ENCODE data around the gene PRDX4.
"Not testable (repeated sequence)": the region's sequence is repeated elsewhere in the genome, so short reads cannot be mapped to it uniquely, and the experiment has no call there.

PRDX4 gene

DNA sequence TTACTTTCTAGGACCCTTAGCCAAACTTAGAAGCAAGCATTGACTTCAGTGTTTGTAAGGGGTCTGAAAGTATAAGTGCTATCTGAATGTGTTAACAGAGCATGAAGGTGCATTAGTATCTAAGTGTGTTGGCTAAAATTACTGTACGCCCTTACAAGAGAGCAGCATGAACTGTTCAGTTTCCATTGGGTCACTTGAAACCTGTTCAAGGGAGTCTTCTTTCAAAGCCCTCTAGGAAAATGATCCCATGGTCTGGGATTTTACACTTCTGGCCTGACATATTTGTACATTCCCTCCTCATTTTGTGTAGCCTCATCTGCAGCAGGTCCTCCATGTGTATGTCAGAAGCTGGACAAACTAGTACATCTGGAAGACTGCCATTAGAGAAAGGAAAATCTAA lies 3.2 kb downstream of the PRDX4 start:
- no peaks in the 10 kb centered on the region for H3K27me3 ChIP-seq (ENCODE audit: control insufficient read depth, insufficient read depth, low read length)
- H3K9ac ChIP-seq (ENCODE audit: low read depth, low read length): no peak overlapping the region
- H3K36me3 ChIP-seq (ENCODE audit: control insufficient read depth, insufficient read depth, low read length): peaks cover 54% of the 10 kb centered on the region
- no peak overlapping the region for H3K4me3 ChIP-seq (ENCODE audit: low read depth, low read length)
- H3K4me1 ChIP-seq (ENCODE audit: control insufficient read depth, insufficient read depth, low read length): peaks cover 16% of the 10 kb centered on the region
- no peak overlapping the region for H3K27ac ChIP-seq (ENCODE audit: low read depth, low read length)
- H3K9me3 ChIP-seq (ENCODE audit: control insufficient read depth, insufficient read depth, low read length): no peaks in the 10 kb centered on the region

DNA sequence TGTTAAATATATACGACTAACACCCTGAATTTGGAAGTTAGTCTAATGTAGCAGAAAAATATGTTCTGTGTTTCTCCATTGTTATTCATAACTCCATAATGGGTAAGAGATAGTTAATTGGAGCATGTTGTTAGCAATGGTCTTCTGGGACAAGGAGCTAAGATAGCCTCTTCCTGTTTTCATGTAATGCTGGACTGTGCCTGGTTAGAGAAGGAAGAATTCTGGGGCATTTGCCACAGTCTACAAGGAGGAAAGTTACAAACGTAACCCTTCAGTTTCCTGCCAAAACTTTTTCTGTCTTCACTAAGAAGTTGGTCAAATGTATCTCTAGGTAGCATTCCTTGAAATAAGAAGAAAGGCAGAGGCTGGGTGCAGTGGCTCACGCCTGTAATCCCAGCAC lies 5.8 kb downstream of the PRDX4 start:
- no peaks in the 10 kb centered on the region for H3K9me3 ChIP-seq (ENCODE audit: control insufficient read depth, insufficient read depth, low read length)
- H3K4me3 ChIP-seq (ENCODE audit: low read depth, low read length): no peak overlapping the region
- no peak overlapping the region for H3K27ac ChIP-seq (ENCODE audit: low read depth, low read length)
- no peaks in the 10 kb centered on the region for H3K27me3 ChIP-seq (ENCODE audit: control insufficient read depth, insufficient read depth, low read length)
- no peak overlapping the region for H3K9ac ChIP-seq (ENCODE audit: low read depth, low read length)
- H3K36me3 ChIP-seq (ENCODE audit: control insufficient read depth, insufficient read depth, low read length): peaks cover 79% of the 10 kb centered on the region
- H3K4me1 ChIP-seq (ENCODE audit: control insufficient read depth, insufficient read depth, low read length): peaks cover 6% of the 10 kb centered on the region; the same call in 1 of the 2 replicates

DNA sequence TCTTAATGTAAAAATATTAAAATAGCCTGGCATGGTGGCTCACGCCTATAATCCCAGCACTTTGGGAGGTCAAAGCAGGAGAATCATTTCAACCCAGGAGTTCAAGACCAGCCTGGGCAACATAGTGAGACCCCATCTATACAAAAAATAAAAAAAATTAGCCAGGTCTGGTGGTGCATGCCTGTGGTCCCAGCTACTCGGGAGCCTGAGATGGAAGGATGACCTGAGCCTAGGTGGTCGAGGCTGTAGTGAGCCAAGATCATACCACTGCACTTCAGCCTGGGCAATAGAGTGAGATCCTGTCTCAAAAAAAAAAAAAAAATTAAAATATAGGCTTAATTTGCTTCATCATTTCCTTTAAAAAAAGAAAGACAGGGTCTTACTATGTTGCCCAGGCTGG lies 9.2 kb downstream of the PRDX4 start:
- not testable (repeated sequence) for H3K27me3 ChIP-seq (ENCODE audit: control insufficient read depth, insufficient read depth, low read length); H3K9ac ChIP-seq (ENCODE audit: low read depth, low read length); H3K4me3 ChIP-seq (ENCODE audit: low read depth, low read length); H3K27ac ChIP-seq (ENCODE audit: low read depth, low read length); H3K9me3 ChIP-seq (ENCODE audit: control insufficient read depth, insufficient read depth, low read length); H3K4me1 ChIP-seq (ENCODE audit: control insufficient read depth, insufficient read depth, low read length)
- peaks cover 91% of the 10 kb centered on the region for H3K36me3 ChIP-seq (ENCODE audit: control insufficient read depth, insufficient read depth, low read length)

DNA sequence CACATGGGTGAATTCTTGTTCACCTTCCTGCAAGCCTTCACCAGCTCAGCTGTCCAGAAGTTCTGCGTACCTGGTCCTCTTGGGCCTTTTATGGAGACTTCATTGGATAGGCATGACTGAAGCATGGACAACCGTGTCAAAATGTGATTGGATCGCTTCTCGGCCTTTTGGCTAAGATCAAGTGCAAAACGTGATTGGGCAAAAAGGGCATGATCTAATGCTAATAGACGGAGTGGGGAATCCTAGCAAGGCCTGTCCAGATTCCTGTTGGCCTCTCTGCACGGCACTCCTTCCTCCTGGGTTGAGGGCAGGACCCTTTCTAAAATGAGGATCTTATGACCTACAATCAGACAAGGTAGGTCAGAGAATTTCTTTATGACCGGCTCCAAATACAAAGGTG lies 24.9 kb downstream of the PRDX4 start:
- Histone ChIP-seq H3K4me1 (ENCODE audit: control insufficient read depth, insufficient read depth, low read length) (no peaks in the 10 kb centered on the region), H3K27me3 (ENCODE audit: control insufficient read depth, insufficient read depth, low read length) (no peaks in the 10 kb centered on the region), H3K27ac (ENCODE audit: low read depth, low read length) (no peak overlapping the region), H3K36me3 (ENCODE audit: control insufficient read depth, insufficient read depth, low read length) (no peaks in the 10 kb centered on the region), H3K4me3 (ENCODE audit: low read depth, low read length) (no peak overlapping the region), H3K9me3 (ENCODE audit: control insufficient read depth, insufficient read depth, low read length) (no peaks in the 10 kb centered on the region), H3K9ac (ENCODE audit: low read depth, low read length) (no peak overlapping the region)

DNA sequence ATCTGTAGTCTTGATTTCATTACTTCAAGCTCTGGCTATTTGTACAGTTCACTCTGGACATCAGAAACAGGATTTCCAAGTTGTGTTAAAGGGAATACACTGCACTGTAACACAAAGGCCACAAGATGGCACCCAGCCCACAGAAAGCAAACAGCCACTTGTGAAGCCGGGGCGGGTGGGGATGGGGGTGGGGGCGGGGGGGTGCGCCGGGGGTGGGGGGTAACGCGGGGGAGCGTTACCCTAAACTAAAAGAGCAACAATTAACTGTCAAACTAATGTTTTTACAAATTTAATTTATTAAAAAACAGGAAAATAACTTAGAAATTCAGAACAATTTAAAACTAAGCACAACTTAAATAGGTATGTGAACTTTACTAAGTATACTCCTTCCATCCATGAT lies 27.3 kb downstream of the PRDX4 start:
- Histone ChIP-seq H3K9ac (ENCODE audit: low read depth, low read length) (no peak overlapping the region), H3K9me3 (ENCODE audit: control insufficient read depth, insufficient read depth, low read length) (no peaks in the 10 kb centered on the region), H3K27ac (ENCODE audit: low read depth, low read length) (no peak overlapping the region), H3K4me3 (ENCODE audit: low read depth, low read length) (no peak overlapping the region), H3K4me1 (ENCODE audit: control insufficient read depth, insufficient read depth, low read length) (no peaks in the 10 kb centered on the region), H3K36me3 (ENCODE audit: control insufficient read depth, insufficient read depth, low read length) (no peaks in the 10 kb centered on the region), H3K27me3 (ENCODE audit: control insufficient read depth, insufficient read depth, low read length) (no peaks in the 10 kb centered on the region)

DNA sequence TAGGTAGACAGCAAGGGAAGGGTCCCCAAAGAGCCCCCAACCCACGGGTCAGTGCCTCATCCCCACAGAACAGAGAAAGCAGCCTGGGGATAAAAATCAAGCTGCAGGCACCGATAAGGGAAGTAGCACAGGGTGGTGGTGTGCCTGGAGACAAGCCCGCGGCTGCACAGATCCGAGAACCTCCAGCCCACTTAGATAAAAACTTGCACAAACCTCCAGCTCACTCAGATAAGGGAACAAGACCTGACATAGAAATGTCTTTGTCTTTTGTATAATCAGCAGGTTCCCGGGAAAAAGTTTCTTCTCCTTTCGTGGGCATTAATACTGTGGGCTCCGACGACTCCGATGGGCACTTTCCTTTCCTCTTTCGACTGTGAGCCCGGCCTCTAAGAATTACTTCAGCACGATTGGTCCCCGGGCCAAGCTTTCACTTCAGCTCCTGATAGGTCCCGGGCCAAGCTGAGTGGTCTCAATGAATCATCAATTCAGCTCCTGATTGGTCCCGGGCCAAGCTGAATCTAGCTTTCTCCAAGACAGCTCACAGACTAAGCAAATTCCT lies 32.4 kb downstream of the PRDX4 start:
- Histone ChIP-seq H3K4me3 (ENCODE audit: low read depth, low read length) (no peak overlapping the region), H3K9me3 (ENCODE audit: control insufficient read depth, insufficient read depth, low read length) (no peaks in the 10 kb centered on the region), H3K9ac (ENCODE audit: low read depth, low read length) (no peak overlapping the region), H3K27me3 (ENCODE audit: control insufficient read depth, insufficient read depth, low read length) (no peaks in the 10 kb centered on the region), H3K27ac (ENCODE audit: low read depth, low read length) (no peak overlapping the region), H3K36me3 (ENCODE audit: control insufficient read depth, insufficient read depth, low read length) (peaks cover 24% of the 10 kb centered on the region), H3K4me1 (ENCODE audit: control insufficient read depth, insufficient read depth, low read length) (no peaks in the 10 kb centered on the region)

DNA sequence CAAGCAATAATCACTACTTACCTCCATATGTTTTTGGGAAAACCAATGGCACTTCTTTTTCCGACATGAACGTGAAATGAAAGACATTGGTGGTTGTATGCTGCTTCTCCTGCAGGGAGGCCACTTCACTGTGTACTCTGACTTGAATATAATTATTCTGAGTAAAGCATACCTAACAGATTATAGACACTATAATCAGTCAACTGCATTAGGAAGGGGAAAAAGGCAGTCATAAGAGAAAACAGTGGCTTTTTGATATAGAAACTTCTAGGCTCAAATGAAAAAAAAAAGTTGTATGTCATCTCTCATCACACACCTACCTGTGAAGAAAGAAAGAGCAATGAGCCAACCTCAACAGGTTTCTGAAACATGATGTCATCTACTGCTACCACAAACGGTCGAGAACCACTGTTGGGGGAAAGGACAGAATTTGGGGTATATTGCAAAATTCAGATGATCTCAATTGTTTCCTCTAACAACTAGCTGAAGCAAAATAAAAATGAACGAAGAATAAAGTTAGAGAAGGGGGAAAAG lies 37.4 kb downstream of the PRDX4 start:
- Histone ChIP-seq H3K9me3 (ENCODE audit: control insufficient read depth, insufficient read depth, low read length) (no peaks in the 10 kb centered on the region), H3K4me1 (ENCODE audit: control insufficient read depth, insufficient read depth, low read length) (no peaks in the 10 kb centered on the region), H3K27me3 (ENCODE audit: control insufficient read depth, insufficient read depth, low read length) (no peaks in the 10 kb centered on the region), H3K27ac (ENCODE audit: low read depth, low read length) (no peak overlapping the region), H3K36me3 (ENCODE audit: control insufficient read depth, insufficient read depth, low read length) (peaks cover 53% of the 10 kb centered on the region), H3K9ac (ENCODE audit: low read depth, low read length) (no peak overlapping the region), H3K4me3 (ENCODE audit: low read depth, low read length) (no peak overlapping the region)

DNA sequence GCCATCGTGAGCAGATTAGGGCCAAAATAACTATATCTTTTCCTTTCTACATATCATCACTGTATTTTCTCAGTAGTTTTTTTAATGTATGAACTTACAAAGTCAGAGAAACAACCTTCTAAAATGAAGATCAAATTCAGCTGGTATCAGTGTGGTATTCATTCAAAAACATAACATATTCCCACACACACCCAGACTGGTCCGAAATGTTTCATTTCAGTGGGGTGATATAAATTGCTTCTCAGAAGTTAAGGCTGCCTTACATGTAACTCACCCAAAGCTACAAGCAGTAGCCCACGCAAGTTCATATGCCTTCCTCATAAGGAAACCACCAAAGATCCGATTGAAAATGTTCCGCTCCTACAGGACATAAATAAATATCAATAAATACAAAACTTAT lies 37.9 kb downstream of the PRDX4 start:
- no peaks in the 10 kb centered on the region for H3K9me3 ChIP-seq (ENCODE audit: control insufficient read depth, insufficient read depth, low read length)
- H3K4me3 ChIP-seq (ENCODE audit: low read depth, low read length): no peak overlapping the region
- peaks cover 55% of the 10 kb centered on the region for H3K36me3 ChIP-seq (ENCODE audit: control insufficient read depth, insufficient read depth, low read length)
- H3K9ac ChIP-seq (ENCODE audit: low read depth, low read length): no peak overlapping the region
- H3K4me1 ChIP-seq (ENCODE audit: control insufficient read depth, insufficient read depth, low read length): no peaks in the 10 kb centered on the region
- H3K27ac ChIP-seq (ENCODE audit: low read depth, low read length): no peak overlapping the region
- H3K27me3 ChIP-seq (ENCODE audit: control insufficient read depth, insufficient read depth, low read length): no peaks in the 10 kb centered on the region

DNA sequence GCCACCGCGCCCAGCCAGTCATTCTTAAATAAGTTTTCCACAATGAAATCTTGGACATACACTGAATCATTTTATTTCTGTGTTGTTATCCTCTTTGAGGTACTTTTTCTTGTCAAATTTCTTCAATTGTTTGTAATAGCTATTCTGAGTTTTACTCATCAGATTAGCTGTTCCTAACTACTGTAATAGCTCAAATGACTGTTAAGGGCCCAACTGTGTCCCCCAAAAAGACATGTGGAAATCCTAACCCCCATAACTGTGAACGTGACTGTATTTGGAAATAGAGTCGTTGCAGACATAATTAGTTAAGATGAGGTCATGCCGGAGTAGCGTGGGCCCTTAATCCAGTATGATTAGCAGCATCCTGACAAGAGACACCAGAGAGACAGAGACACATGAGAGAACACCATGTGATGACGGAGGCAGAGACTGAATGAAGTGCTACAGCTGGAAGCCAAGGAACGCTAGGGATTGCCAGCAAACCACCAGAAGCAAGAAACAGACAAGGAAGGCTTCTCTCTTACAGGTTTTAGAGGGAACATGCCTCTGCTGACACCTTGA lies 52.9 kb downstream of the PRDX4 start:
- no peaks in the 10 kb centered on the region for H3K27me3 ChIP-seq (ENCODE audit: control insufficient read depth, insufficient read depth, low read length)
- no peak overlapping the region for H3K27ac ChIP-seq (ENCODE audit: low read depth, low read length)
- peaks cover 59% of the 10 kb centered on the region for H3K36me3 ChIP-seq (ENCODE audit: control insufficient read depth, insufficient read depth, low read length)
- no peak overlapping the region for H3K4me3 ChIP-seq (ENCODE audit: low read depth, low read length)
- H3K4me1 ChIP-seq (ENCODE audit: control insufficient read depth, insufficient read depth, low read length): peaks cover 7% of the 10 kb centered on the region
- no peak overlapping the region for H3K9ac ChIP-seq (ENCODE audit: low read depth, low read length)
- no peaks in the 10 kb centered on the region for H3K9me3 ChIP-seq (ENCODE audit: control insufficient read depth, insufficient read depth, low read length)

DNA sequence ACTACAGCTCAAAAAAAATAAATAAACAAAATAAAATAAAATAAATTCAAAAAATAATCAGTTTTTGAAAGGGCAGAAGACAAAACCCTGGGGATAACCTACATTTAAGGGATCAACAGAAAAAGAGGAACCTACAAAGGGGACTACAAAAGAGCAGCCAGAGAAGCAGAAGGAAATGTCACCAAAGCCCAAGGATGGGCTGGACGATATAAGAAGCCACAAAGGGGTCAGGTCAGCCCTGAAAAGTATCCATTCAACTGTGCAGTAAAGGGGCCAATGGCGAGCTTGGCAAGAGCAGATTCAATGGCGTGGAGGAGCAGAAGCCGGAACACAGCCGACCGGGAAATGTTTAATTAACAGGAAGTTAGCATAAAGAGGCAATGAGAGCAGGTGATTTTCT lies 58.9 kb downstream of the PRDX4 start:
- Histone ChIP-seq H3K9me3 (ENCODE audit: control insufficient read depth, insufficient read depth, low read length) (no peaks in the 10 kb centered on the region), H3K4me3 (ENCODE audit: low read depth, low read length) (no peak overlapping the region), H3K9ac (ENCODE audit: low read depth, low read length) (no peak overlapping the region), H3K27ac (ENCODE audit: low read depth, low read length) (no peak overlapping the region), H3K4me1 (ENCODE audit: control insufficient read depth, insufficient read depth, low read length) (no peaks in the 10 kb centered on the region), H3K36me3 (ENCODE audit: control insufficient read depth, insufficient read depth, low read length) (peaks cover 52% of the 10 kb centered on the region), H3K27me3 (ENCODE audit: control insufficient read depth, insufficient read depth, low read length) (no peaks in the 10 kb centered on the region)

DNA sequence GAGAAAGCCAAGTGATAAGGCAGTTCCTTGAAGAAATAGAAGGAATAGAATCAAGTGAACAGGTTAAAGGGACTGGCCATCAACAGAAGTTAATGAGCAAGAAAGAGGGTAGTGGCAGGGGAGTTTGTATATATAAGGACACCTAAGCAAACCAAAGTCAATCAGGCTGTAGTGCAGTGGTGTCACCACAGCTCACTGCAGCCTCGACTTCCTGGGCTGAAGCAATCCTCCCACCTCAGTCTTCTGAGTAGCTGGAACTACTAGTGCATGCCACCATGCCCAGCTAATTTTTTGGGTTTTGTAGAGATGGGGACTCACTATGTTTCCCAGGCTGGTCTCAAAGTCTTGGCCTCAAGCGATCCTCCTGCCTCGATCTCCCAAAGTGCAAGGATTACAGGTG lies 59.9 kb downstream of the PRDX4 start:
- Histone ChIP-seq H3K27me3 (ENCODE audit: control insufficient read depth, insufficient read depth, low read length) (no peaks in the 10 kb centered on the region), H3K36me3 (ENCODE audit: control insufficient read depth, insufficient read depth, low read length) (peaks cover 50% of the 10 kb centered on the region), H3K27ac (ENCODE audit: low read depth, low read length) (no peak overlapping the region), H3K4me3 (ENCODE audit: low read depth, low read length) (no peak overlapping the region), H3K9me3 (ENCODE audit: control insufficient read depth, insufficient read depth, low read length) (no peaks in the 10 kb centered on the region), H3K4me1 (ENCODE audit: control insufficient read depth, insufficient read depth, low read length) (no peaks in the 10 kb centered on the region), H3K9ac (ENCODE audit: low read depth, low read length) (no peak overlapping the region)

Measured in HUES48 (cell line).